ENCODE data around the gene BCAN.

- TF ChIP-seq BHLHE40 (IDR thresholded peaks at IDR 0.05; ENCODE audit: borderline replicate concordance): no peak
- no peak for TF ChIP-seq NFRKB (IDR thresholded peaks at IDR 0.05)
- no peak for TF ChIP-seq SP1 (IDR thresholded peaks at IDR 0.05)
- TF ChIP-seq LEF1 (IDR thresholded peaks at IDR 0.05; ENCODE audit: borderline replicate concordance): no peak
- no peak for TF ChIP-seq FOXK2 (IDR thresholded peaks at IDR 0.05)
- TF ChIP-seq FOXA1 (IDR thresholded peaks at IDR 0.05): no peak
- no peak for TF ChIP-seq ARNT (IDR thresholded peaks at IDR 0.05)
Measured at GRCh38 chr1:156599811-156600210, 42.1 kb upstream of the BCAN start.
